ENCODE results near the gene RGS8.

GRCh38 chr1:182725259-182726255 is 41.2 kb upstream of the RGS8 start:
- TF ChIP-seq CTCF (conservative IDR thresholded peaks at IDR 0.05), result no peak
- no peak for TF ChIP-seq EZH2 (IDR thresholded peaks at IDR 0.05; ENCODE audit: low read depth)
